SW480 (cell line): ENCODE results near the gene ABLIM3.

Experiments
- DNase-seq: peaks from one replicate; pipeline ENCODE4 v3.0.0-alpha.2; 2016; ENCODE audit warnings: low spot score

Gene ABLIM3

DNA sequence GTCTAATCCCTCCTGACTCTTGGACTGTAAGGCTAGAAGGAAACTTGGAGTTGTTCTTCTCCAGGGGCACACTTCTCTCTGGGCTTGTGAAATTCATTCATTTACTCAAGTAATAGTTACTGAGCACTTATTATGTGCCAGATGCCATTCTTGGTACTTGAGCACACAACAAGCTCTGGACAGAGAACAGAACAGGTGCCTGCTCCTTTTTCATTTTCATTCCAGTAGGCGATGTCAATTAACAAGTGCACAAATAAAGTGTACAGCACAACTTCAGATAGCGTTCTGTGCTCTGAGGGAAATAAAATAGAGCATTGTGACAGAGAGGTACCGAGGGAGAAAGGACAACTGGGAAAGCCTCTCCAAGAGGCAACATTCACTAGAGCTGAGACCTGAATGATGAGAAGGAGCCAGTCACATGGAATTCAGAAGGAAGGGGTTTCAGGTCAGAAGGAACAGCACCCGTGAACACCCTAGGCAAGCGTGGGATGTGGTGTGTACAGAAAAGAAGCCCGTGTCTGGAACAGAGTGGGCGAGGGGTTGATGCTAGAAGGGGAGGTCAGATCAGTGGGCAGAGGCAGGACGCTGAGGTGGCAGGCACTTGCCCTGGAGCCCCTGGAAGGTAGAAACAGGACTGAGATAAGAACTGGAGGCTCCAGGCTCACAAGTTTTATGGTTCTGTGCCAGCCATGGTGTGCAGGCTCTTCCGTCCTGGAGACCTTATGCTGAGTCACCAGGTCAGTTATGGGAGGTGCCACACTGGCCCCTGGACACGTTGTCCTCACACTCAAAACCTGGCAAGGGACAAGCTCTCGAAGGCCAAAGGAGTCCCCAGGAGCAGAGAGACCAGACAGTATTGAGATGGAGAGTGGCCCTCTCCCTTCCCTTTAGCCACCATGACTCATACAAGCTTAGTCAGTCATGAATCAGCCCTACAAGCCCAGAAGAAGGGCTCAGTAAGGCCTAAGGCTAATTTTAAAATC lies 7.2 kb upstream of the ABLIM3 start:
- DNase-seq, result peak; percentile 80

DNA sequence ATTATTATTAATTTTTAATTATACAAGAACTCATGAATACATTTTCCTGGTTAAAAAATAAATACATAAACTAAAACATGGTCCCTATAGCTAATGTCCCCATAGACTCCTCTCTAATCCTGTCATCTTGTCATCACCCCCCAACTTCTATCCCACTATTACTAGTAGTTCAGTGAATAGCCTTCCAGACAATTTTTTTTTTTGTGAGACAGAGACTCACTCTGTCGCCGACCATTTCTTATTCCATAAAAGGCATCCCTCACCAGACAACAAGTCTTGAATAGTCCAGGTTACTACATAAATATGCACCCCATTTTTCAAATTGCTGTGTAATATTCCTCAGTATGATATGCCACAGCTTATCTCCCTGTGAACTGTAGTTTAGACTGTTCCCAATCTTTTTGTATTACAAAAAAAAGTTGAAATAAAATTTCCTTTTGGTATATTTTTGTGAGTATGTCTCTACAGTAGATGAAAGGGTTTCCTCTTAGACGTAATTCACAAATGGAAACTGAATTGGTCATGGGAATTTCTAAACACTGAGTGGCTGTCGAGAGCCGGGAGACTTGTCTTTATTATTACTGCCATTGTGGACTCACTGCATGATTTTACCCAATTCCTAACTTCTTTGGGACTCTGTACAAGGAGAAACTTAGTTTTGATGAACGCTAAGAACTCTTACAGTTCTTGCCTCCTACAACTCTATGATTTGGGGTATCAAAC lies 6.4 kb upstream of the ABLIM3 start:
- DNase-seq, result no peak

GRCh38 chr5:149135536-149136201 lies 5.6 kb upstream of the ABLIM3 start:
- no peak for DNase-seq

- no peak for DNase-seq
Observed at GRCh38 chr5:149138182-149138923, 2.9 kb upstream of the ABLIM3 start.

DNA sequence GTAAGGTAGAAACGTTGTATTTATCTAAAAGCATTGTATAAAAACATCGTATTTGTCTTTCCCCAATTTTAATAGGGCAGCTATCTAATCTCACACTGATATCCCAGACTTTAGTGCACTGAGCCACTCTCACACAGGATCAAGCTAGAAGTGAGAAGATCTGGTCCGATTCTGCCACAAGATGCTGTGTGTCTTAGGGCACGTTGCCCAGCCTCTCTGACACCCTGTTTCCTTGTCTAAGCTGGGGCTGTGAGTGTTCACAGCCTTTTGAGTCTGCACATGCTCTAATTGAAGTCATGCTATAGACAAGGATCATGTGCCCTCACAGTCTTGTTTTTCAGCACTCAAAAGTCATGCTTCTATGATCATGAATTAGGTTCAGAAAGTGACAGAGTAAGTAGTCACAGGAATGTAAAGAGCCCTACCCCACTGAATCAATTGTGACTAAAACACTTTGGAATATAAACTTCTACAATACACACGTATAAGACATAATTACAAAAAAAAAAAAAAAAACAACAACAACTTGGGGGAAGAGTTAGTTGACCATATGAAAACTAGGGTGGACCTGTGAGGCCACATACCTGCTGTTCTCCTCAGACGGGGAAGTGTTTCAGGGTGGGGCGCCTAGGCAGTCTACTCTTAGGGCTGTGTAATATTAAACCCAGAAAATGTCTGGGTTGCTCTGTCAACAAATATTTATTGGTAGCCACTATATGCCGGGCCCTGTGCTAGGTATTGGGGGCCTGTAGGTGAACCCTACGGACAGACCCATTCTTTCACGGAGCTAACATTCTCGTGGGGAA lies 893 bp upstream of the ABLIM3 start:
- no peak for DNase-seq

- DNase-seq, result no peak
Observed at GRCh38 chr5:149141957-149142851, 911 bp downstream of the ABLIM3 start.

DNA sequence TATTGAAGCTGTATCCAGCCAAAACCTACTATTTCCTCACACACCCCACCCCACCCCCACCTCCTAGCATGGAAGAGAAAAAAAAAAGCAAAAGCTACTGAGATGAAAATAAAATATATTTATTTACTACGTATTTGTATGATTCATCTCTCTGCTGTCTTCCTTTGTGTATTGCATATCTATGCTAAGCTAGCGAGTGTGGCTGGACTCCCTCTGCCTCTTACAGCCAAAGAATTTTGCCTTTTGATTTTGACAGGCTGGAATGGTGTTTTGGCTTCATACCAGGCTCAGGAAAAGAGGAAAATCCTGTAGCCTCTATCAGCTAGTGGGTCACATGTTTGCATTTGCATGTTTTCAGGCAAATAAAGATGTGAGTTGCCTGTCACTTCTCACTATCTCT lies 2.2 kb downstream of the ABLIM3 start:
- DNase-seq, result no peak

DNA sequence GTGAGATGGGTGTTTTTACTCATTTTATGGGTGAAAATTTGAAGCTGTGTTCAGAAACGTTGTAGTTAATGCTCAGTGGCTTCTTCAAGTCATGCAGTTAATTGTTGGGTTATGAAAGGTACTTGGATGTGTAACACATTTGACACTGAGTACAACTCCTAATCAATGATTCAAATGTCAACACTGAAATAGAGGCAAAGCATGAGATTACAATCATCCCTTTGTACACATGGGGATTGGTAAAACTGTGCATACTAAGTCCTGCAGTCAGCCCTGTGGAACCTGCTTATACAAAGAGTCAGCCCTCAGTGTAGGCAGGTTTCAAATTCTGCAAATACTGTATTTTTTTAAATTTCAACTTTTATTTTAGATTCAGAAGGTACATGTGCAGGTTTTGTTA lies 3.3 kb downstream of the ABLIM3 start:
- DNase-seq, result no peak

GRCh38 chr5:149145138-149145537 lies 3.8 kb downstream of the ABLIM3 start:
- DNase-seq, result no peak

DNA sequence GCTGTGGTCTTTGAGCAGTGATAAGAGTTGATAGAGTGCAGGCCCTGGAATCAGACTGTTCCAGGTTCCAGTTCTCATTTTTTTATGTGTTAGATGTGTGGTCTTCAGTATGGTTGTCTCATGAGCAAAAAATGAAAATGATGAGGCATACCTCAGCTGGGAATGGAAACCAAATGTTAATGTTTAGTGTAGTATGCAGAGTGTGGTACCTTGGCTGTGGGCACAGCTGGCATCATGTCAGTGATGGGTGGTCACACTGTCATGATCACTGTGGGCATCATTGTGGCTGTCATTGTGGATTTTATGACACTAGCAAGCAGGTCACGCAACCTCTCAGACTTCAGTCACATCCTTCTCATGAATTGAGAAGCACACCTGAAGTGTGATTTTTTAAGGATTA lies 6.4 kb downstream of the ABLIM3 start:
- DNase-seq, result no peak

DNA sequence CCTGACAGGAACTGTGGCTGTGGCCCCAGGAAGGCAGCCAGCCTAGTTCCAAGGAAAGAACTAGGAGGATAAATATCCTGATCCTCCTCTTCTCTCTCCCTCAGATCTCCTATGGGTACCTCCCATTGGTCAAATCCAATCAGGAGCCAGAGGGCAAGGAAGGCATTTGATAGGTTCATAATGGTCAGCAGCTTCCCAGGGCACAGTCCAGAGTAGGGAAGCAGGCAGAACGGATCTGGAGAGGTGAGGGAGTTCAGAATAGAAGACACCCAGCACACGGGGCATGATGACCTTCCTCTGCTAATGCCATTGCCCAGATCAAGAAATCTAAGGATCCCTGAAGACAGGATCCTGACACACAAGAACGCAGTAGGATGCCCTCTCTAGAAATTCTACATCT lies 8.6 kb downstream of the ABLIM3 start:
- no peak for DNase-seq

GRCh38 chr5:149150457-149150856 lies 9.2 kb downstream of the ABLIM3 start:
- no peak for DNase-seq

DNA sequence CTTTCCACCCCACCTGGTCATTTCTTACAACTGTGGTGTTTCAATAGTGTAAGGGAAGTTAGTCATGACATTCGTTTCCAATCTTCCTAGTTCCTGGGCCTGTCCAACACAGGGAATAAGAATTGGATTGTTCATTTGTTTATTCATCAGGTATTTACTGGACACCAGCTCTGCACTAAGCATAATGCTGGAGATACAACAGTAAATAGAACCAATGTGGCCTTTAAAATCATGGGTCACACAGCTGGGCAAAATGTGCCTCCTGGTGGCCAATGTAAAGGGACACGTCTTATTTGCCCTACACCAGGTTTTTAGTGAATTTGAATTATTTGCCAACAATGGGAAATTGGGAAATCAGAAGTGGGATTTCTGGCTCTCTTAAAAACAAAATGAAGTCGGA lies 10.4 kb downstream of the ABLIM3 start:
- DNase-seq, result no peak

DNA sequence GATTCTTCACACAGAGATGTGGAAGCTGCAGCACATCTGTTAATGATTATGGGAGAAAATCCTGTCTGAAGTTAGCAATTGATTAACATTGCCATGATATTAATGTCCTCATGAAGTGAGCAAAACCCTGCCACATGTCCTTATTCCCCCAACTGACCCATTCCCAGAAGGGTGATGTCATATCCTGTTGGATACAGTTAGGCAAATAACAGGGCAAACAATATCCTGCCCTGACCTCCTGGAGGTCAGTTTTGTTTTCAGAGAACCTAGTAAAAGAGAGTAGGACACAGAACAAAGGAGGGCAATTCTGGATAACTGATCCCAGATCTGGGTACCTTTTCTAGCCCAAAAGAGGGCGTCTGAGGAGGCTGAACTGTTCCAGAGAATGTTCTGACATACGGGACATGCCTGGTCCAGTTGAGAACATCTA lies 11.0 kb downstream of the ABLIM3 start:
- no peak for DNase-seq

GRCh38 chr5:149153193-149153750 lies 12.0 kb downstream of the ABLIM3 start:
- no peak for DNase-seq

DNA sequence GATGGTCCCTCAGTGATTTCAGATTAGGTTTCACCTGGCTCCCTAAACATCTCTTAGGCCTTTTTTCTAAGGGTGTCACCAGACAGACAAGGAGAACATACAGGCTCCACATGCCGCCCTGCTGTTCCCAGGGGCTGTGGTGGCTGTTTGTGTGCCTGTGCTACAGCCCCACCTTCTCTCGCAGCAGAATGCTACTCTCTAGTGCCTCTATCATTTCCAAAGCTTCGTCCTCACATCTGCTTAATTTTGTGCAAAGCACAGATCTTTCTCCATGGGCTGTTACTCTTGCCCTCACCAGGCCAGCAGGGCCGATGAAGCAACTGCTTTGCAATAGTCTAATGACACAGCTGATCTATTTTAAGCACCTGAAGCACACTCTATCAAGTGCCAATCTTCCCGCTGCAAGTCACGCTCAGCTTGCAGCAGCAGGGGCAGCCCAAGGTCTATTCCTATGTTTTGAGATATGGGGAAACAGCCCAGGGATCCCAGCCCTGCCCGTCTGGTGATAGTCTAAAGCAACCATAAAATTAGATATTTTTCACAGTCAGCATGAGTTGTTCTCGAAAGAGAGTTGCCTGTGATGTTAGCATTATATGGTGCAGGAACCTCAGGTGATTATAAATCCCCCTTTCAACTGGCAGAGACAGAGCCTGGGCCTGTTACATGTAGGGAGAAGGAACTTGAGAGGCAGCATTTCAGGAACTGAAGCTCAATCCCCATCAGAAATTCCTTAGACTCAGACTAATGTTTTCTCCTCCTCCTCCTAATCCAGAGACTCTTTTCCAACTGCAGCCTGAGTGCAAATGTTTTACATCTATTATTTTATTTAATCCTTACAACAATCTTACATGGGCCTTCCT lies 12.7 kb downstream of the ABLIM3 start:
- peak; percentile 44 for DNase-seq

- no peak for DNase-seq
Observed at GRCh38 chr5:149154650-149155049, 13.4 kb downstream of the ABLIM3 start.

DNA sequence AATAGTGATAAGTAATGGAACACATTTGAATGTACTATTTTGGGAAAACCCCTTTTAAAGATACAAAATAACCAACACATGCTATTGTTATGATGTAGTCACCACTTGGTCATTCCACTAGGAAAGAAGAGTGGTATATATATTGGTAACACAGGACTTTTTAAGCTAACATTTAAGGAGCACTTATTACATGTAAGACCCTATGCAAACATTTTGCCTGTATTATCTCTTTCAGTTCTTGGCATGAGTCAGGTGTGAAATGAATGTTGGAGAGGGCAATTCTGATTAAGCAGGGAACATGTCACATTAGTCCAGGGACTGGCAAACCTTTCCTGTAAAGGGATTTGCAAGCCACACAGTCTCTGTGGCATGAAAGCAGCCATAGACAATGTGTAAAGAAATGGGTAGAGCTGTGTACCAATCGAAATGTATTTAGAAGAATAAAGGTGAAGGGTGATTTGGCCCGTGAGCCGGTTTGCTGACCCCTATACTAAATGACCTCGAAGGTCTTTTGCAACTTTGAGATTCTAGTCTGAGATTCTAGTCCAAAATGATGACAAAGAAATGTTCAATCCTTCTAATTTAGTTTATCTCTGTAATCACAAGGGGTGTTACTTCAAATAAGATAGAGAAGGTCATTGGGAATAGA lies 15.3 kb downstream of the ABLIM3 start:
- DNase-seq, result no peak
